Heart right ventricle (tissue), 16 donors: ENCODE results near the gene RBFOX2. TPM values are rescaled to one million over a fixed set of nuclear protein-coding genes. Genes with fewer than 3 reads are reported as not detected.

Source experiments
- ATAC-seq, 8 donors: fragments of 200-7000 bp; cut with Tn5 transposase; one replicate each; pipeline ENCODE4 v1.9.1; 2020; ENCODE audit warnings: mild to moderate bottlenecking in 8 of 8, moderate library complexity in 8 of 8, moderate number of reproducible peaks in 1 of 8
- DNase-seq, 2 donors: peaks; one replicate each; pipeline ENCODE4 v3.0.0-alpha.2; 2020
- H3K27ac ChIP-seq, 10 donors: fragments of 200-600 bp; sonication (generic) in 2 of 10; one replicate each; pipeline versions ENCODE4 v1.5.0 to v1.8.0; 2020 to 2022; ENCODE audit warnings: mild to moderate bottlenecking in 3 of 10
- H3K27me3 ChIP-seq, 7 donors: fragments of 200-600 bp; one replicate each; pipeline ENCODE4 v1.8.0; 2021 to 2022; ENCODE audit warnings: mild to moderate bottlenecking in 2 of 7
- H3K36me3 ChIP-seq, 9 donors: fragments of 200-600 bp; sonication (generic) in 1 of 9; one replicate each; pipeline versions ENCODE4 v1.5.0 to v1.8.0; 2020 to 2022; ENCODE audit warnings: mild to moderate bottlenecking in 2 of 9
- H3K4me1 ChIP-seq, 9 donors: fragments of 200-600 bp; sonication (generic) in 1 of 9; one replicate each; pipeline versions ENCODE4 v1.5.0 to v1.8.0; 2020 to 2022; ENCODE audit warnings: mild to moderate bottlenecking in 4 of 9
- H3K4me3 ChIP-seq, 10 donors: fragments of 200-600 bp; sonication (generic) in 2 of 10; one replicate each; pipeline versions ENCODE4 v1.5.0 to v1.8.0; 2020 to 2022; ENCODE audit warnings: mild to moderate bottlenecking in 7 of 10, moderate library complexity in 2 of 10
- H3K9me3 ChIP-seq, 11 donors: fragments of 200-600 bp in 10 of 11; sonication (generic) in 2 of 11; one replicate each; pipeline versions ENCODE4 v1.5.0 to v1.8.0; 2013 to 2022; ENCODE audit warnings: mild to moderate bottlenecking in 2 of 11, control low read depth in 1 of 11, moderate library complexity in 1 of 11
- CTCF ChIP-seq, 9 donors: fragments of 200-600 bp; sonication (generic) in 2 of 9; IDR thresholded peaks; one replicate each; pipeline versions ENCODE4 v1.5.0 to v1.8.0; 2021 to 2022; ENCODE audit warnings: antibody characterized with exemption in 9 of 9, mild to moderate bottlenecking in 5 of 9, moderate library complexity in 1 of 9
- WGBS, 2 donors: extraction: QIAGEN DNeasy Blood & Tissue Kit; methylation state at CpG; one replicate each; pipeline ENCODE4 v1.1.7; 2013; ENCODE audit warnings: inconsistent platforms in 1 of 2; 5-methylcytosine and 5-hydroxymethylcytosine counted together
- intact Hi-C, 10 donors: fragments of 100-400 bp; cut with DNase I; formaldehyde crosslinking; loops; one replicate each; pipeline versions ENCODE4 v1.11.1 to v1.14.2; 2022
- polyA plus RNA-seq, 2 donors: library from polyadenylated mRNA; stranded (reverse); fragments of 200-250 nt; gene quantifications; one replicate each; pipeline ENCODE4 v1.2.3, GENCODE V29; 2013
- total RNA-seq, 10 donors: library from RNA; stranded (reverse); fragmentation: NEBNext Ultra II Directional in 3 of 10; extraction: Animal tissue kit (Norgen Biotek cat#: 25700) in 3 of 10; gene quantifications; one replicate each; pipeline versions ENCODE4 v1.2.1 to v1.2.4, GENCODE V29; 2021 to 2023
- donor health status: Arrhythmogenic right ventricular cardiomyopathy.
- donor health status: ischemic (EF 13 %, LVEDD 7.1; RV severe dilation, severe dysfunction).
- donor health status: healthy with polysubstance abuse.
- donor health status: DM: no; HTN: yes; CAD: no.
- donor health status: DM: no; HTN: no; CAD: no.
- donor health status: ischemic (EF 25% LVEDD 6.9; RV normal size, moderate dysfunction).
- donor health status: ischemic (EF 25% LVEDD 5.7; RV mildly dilated, moderate dysfunction).
- donor health status: healthy.
- donor health status: DM: yes; HTN: yes; CAD: no.
- donor health status: Ischemic cardiomyopathy.
- donor health status: ischemic (EF 35%, LVEDD 5.7; RV mildly dilated, moderate dysfunction).
- donor health status: nonischemic (EF 11% LVEDD 7.7; RV severe dilation, severe dysfunction).
- donor health status: DM: yes; HTN: yes; CAD: no.
- donor health status: PGD.
- donor health status: ischemic (EF 29% LVEDD 5.4; RV normal size, mild dysfunction).
- donor health status: nonischemic (EF 23%, LVEDD 6.1; RV moderate dilation, normal function).

Gene RBFOX2
- total and polyA plus RNA-seq, 12 donors: 18.0 to 105 (median 90.4) TPM

- no peak overlapping the region for H3K27ac ChIP-seq
- WGBS, 2 donors: 98 to 99% methylated on average over 2 of the region's 2 CpGs
Measured at GRCh38 chr22:35824256-35824655, 204.4 kb downstream of the RBFOX2 start.

GRCh38 chr22:35821654-35822053, 207.0 kb downstream of the RBFOX2 start:
- Histone ChIP-seq H3K36me3 (no peaks in the 10 kb centered on the region), H3K27ac (no peak overlapping the region), H3K4me1 (peaks cover 0 to 59% (median 21%) of the 10 kb centered on the region in 9 donors), H3K27me3 (no peaks in the 10 kb centered on the region), H3K4me3 (no peak overlapping the region), H3K9me3 (no peaks in the 10 kb centered on the region)
- no peak for TF ChIP-seq CTCF (IDR thresholded peaks at IDR 0.05)
- ATAC-seq: no peak
- DNase-seq: no peak
- intact Hi-C loops: no loop called here
- 72 to 83% methylated on average over 1 of the region's 1 CpG for WGBS, 2 donors

More at GRCh38 chr22:35824256-35824655, 204.4 kb downstream of the RBFOX2 start:
- peaks cover 0 to 65% (median 19%) of the 10 kb centered on the region in 9 donors for H3K4me1 ChIP-seq
- no peaks in the 10 kb centered on the region for H3K9me3 ChIP-seq
- H3K36me3 ChIP-seq: no peaks in the 10 kb centered on the region
- no peaks in the 10 kb centered on the region for H3K27me3 ChIP-seq
- intact Hi-C loops: no loop called here
- DNase-seq: no peak
- no peak for TF ChIP-seq CTCF (IDR thresholded peaks at IDR 0.05)
- no peak overlapping the region for H3K4me3 ChIP-seq
- no peak for ATAC-seq

- H3K36me3 ChIP-seq: peaks cover 0 to 5% (median 0%) of the 10 kb centered on the region in 9 donors
- H3K4me3 ChIP-seq: no peak overlapping the region
- DNase-seq (no peak), ATAC-seq (no peak)
- no peaks in the 10 kb centered on the region for H3K9me3 ChIP-seq
- WGBS, 2 donors: 89 to 92% methylated on average over 1 of the region's 1 CpG
- H3K4me1 ChIP-seq: peaks cover 0 to 75% (median 22%) of the 10 kb centered on the region in 9 donors
- no peak overlapping the region for H3K27ac ChIP-seq
- intact Hi-C loops: no loop called here
- TF ChIP-seq CTCF (IDR thresholded peaks at IDR 0.05): no peak
- no peaks in the 10 kb centered on the region for H3K27me3 ChIP-seq
Measured at GRCh38 chr22:35819421-35819820, 209.2 kb downstream of the RBFOX2 start.

GRCh38 chr22:35818897-35819296, 209.7 kb downstream of the RBFOX2 start:
- intact Hi-C loops: no loop called here
- Histone ChIP-seq H3K4me1 (peaks cover 0 to 75% (median 20%) of the 10 kb centered on the region in 9 donors), H3K27me3 (no peaks in the 10 kb centered on the region), H3K27ac (no peak overlapping the region), H3K36me3 (peaks cover 0 to 5% (median 0%) of the 10 kb centered on the region in 9 donors), H3K9me3 (no peaks in the 10 kb centered on the region), H3K4me3 (no peak overlapping the region)
- WGBS, 2 donors: 39 to 44% methylated on average over 1 of the region's 1 CpG
- ATAC-seq: no peak
- no peak for DNase-seq
- TF ChIP-seq CTCF (IDR thresholded peaks at IDR 0.05): no peak
